ENCODE results near the gene VSTM2A. TPM values are rescaled to one million over a fixed set of nuclear protein-coding genes. Genes with fewer than 3 reads are reported as not detected.
"Not testable (repeated sequence)": the region's sequence is repeated elsewhere in the genome, so short reads cannot be mapped to it uniquely, and the experiment has no call there.

Gene VSTM2A
- polyA plus RNA-seq (2011; rRNA removed) (not detected in 2 replicates), polyA plus RNA-seq (2017; fragmentation: RNase III; extraction: RNeasy Plus Mini Kit Qiagen cat#74134 plus additional on column Dnase treatment) (not detected in 3 replicates), polyA minus RNA-seq (2011; rRNA and poly(A)+ RNA removed) (not detected in 2 replicates)
- polyA plus RNA-seq (2012; cell fraction: cytosol; rRNA removed): not detected in 2 replicates
- polyA plus RNA-seq (2012; cell fraction: nucleus; rRNA removed): not detected in 2 replicates

DNA sequence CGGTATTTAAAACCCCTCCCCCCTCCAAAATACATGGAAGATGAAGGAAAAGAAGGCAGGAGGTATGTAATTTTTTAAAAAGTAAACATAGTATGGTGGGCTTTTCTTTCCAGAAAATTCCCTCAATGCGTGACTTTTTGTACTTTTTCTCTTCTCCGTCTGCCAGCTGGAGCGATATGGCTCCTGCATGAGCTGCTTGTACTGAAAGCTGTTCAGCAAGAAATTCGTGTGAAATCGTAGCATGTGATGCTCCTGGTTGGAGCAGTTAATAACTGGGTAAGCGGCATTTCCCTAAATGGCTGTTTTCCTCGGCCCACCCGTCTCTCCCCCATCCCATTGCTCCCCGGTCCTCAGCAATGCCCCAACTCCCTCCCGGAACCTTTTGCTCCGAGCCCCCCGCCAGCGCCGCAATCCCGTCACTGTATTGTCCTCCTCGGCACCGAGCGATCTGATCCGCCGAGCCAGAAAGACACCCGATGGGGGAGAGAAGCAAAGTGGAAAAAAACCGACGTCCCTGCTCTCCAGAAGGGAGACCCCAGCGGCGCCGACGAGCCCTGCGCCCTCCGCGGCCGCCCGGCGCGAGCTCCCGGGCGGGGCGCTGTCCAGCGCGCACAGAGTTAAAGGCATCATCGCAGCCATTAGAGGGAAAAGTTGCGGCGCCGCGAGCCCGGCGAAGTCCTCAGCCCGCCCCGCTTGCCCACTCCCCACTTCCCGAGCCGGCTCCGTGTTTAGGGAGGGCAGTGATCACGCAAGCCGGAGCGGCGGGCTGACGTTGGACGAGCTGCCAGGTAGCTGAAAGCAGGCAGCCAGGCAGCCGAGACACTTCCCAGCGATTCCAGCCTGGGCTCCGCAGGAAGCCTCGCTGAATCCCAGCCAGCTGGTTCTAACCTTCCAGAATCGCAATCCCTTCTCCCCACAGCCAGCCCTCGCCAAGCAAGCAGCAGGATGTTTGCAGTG, at the start of gene VSTM2A:
Gene VSTM2A (plus strand): TSS at position 707 of the 957 bp plus-strand sequence. CDS start 356 bp downstream, outside the sequence.
- CTCF ChIA-PET: no interaction called here
- H3K9me3 ChIP-seq: no peaks in the 10 kb centered on the region
- H3K4me3 ChIP-seq: peak within 1 kb of the TSS; percentile 29; the same call in 2 of the 3 replicates
- H3K4me1 ChIP-seq: peaks cover 3% of the 10 kb centered on the region; the same call in 1 of the 3 replicates
- TF ChIP-seq, protein P1, sequence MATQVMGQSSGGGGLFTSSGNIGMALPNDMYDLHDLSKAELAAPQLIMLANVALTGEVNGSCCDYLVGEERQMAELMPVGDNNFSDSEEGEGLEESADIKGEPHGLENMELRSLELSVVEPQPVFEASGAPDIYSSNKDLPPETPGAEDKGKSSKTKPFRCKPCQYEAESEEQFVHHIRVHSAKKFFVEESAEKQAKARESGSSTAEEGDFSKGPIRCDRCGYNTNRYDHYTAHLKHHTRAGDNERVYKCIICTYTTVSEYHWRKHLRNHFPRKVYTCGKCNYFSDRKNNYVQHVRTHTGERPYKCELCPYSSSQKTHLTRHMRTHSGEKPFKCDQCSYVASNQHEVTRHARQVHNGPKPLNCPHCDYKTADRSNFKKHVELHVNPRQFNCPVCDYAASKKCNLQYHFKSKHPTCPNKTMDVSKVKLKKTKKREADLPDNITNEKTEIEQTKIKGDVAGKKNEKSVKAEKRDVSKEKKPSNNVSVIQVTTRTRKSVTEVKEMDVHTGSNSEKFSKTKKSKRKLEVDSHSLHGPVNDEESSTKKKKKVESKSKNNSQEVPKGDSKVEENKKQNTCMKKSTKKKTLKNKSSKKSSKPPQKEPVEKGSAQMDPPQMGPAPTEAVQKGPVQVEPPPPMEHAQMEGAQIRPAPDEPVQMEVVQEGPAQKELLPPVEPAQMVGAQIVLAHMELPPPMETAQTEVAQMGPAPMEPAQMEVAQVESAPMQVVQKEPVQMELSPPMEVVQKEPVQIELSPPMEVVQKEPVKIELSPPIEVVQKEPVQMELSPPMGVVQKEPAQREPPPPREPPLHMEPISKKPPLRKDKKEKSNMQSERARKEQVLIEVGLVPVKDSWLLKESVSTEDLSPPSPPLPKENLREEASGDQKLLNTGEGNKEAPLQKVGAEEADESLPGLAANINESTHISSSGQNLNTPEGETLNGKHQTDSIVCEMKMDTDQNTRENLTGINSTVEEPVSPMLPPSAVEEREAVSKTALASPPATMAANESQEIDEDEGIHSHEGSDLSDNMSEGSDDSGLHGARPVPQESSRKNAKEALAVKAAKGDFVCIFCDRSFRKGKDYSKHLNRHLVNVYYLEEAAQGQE (IDR thresholded peaks at IDR 0.05): peak; percentile 76
- no peak for TF ChIP-seq MAZ (IDR thresholded peaks at IDR 0.05; ENCODE audit: borderline replicate concordance, low read depth, low read length)
- POLR2A ChIA-PET: no interaction called here
- DNase-seq (ENCODE audit: low read depth in 1 of 2, low spot score in 1 of 2) (no peak), ATAC-seq (peak; percentile 45 to 71; a peak in 3 of 6 replicates), FAIRE-seq (no peak)
- H3K27ac ChIP-seq: no peak within 1 kb of the TSS
- H3K4me2 ChIP-seq: peak within 1 kb of the TSS; percentile 69
- WGBS (ENCODE audit: missing lambda C conversion rate): 12% methylated on average over 44 of the region's 64 CpGs

- not testable (repeated sequence) for H3K4me2 ChIP-seq
- 19% methylated on average over 12 of the region's 12 CpGs for WGBS (ENCODE audit: missing lambda C conversion rate)
Observed at GRCh38 chr7:54504531-54504930, 37.6 kb upstream of the VSTM2A start.

DNA sequence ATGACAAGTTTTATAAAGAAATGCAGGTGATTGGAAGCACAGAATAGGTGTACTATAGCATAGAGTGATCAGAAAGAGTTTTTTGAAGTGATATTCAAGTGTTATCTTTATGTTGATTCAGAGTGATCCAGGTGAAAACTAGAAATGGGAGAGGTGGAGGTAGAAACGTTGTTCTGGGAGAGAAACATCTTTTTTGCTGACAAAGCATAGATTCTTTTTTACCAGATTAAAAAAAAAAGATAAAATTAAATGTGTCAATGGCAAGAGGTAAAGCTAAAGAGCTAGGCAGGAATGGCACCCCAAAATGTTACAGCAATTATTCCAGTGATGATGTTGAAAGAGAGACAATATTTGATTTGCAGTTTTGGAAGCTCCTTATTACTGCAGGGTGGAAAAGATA, 12.6 kb upstream of the VSTM2A start:
- Histone ChIP-seq H3K4me3 (no peak overlapping the region), H3K4me2 (no peak overlapping the region), H3K9me3 (no peaks in the 10 kb centered on the region), H3K27ac (no peak overlapping the region), H3K4me1 (no peaks in the 10 kb centered on the region)
- TF ChIP-seq, protein P2, sequence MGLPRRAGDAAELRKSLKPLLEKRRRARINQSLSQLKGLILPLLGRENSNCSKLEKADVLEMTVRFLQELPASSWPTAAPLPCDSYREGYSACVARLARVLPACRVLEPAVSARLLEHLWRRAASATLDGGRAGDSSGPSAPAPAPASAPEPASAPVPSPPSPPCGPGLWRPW (IDR thresholded peaks at IDR 0.05): no peak
- no peak for TF ChIP-seq POLR2AphosphoS2 (conservative IDR thresholded peaks at IDR 0.05; ENCODE audit: low read length)
- TF ChIP-seq CHD4 (IDR thresholded peaks at IDR 0.05; ENCODE audit: borderline replicate concordance): no peak
- peak; percentile 81 for TF ChIP-seq MAFK (IDR thresholded peaks at IDR 0.05; ENCODE audit: partially characterized antibody)
- TF ChIP-seq CBX2 (IDR thresholded peaks at IDR 0.05; ENCODE audit: borderline replicate concordance, low read depth): no peak
- TF ChIP-seq TP53 (CRISPR knock-in tag; IDR thresholded peaks at IDR 0.05): no peak
- TF ChIP-seq HOXB5 (CRISPR knock-in tag; IDR thresholded peaks at IDR 0.05): no peak
- TF ChIP-seq, protein P3, sequence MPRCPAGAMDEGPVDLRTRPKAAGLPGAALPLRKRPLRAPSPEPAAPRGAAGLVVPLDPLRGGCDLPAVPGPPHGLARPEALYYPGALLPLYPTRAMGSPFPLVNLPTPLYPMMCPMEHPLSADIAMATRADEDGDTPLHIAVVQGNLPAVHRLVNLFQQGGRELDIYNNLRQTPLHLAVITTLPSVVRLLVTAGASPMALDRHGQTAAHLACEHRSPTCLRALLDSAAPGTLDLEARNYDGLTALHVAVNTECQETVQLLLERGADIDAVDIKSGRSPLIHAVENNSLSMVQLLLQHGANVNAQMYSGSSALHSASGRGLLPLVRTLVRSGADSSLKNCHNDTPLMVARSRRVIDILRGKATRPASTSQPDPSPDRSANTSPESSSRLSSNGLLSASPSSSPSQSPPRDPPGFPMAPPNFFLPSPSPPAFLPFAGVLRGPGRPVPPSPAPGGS (IDR thresholded peaks at IDR 0.05): no peak
- 0% methylated on average over 1 of the region's 1 CpG for WGBS (ENCODE audit: missing lambda C conversion rate)
- FAIRE-seq (no peak), ATAC-seq (no peak), DNase-seq (ENCODE audit: low read depth in 1 of 2, low spot score in 1 of 2) (no peak)
- ChIA-PET POLR2A (no interaction called here), CTCF (interaction anchor here (0.5 to 0.7 kb wide), 2 partner anchors 36 to 132 kb away, joined by 3 to 4 read pairs; no protein-coding TSS in a partner anchor)

More at GRCh38 chr7:54504531-54504930, 37.6 kb upstream of the VSTM2A start:
- H3K4me3 ChIP-seq; FAIRE-seq; DNase-seq (ENCODE audit: low read depth in 1 of 2, low spot score in 1 of 2); H3K9me3 ChIP-seq; ATAC-seq; POLR2A ChIA-PET; CTCF ChIA-PET; H3K27ac ChIP-seq; H3K4me1 ChIP-seq: not testable (repeated sequence)

DNA sequence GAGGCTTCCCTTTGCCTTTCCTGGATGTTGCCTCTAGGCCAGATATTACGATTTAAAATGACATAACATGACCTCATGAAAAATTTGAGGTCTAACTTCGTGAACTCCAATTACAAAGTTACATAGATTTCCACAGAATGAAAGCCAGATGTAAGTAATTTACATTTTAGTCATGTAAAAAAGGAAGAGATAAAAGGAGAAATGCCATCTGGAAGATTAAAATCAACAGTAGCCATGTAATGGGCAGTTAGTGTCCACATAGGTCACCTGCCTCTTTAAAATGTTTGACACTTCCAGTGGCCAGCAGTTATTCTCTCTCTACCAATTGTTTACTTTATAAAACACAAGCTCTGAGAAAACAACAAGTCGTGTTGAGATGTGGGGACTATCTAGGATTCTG, 4.1 kb upstream of the VSTM2A start:
- Histone ChIP-seq H3K9me3 (no peaks in the 10 kb centered on the region), H3K4me2 (no peak overlapping the region), H3K4me3 (no peak overlapping the region), H3K27ac (no peak overlapping the region), H3K4me1 (no peaks in the 10 kb centered on the region)
- FAIRE-seq (no peak), ATAC-seq (no peak), DNase-seq (ENCODE audit: low read depth in 1 of 2, low spot score in 1 of 2) (no peak)
- ChIA-PET POLR2A (no interaction called here), CTCF (no interaction called here)
- under 1% methylated on average over 3 of the region's 3 CpGs for WGBS (ENCODE audit: missing lambda C conversion rate)
- no peak for TF ChIP-seq TFCP2L1 (CRISPR knock-in tag; IDR thresholded peaks at IDR 0.05)
- TF ChIP-seq, protein P1 (IDR thresholded peaks at IDR 0.05): no peak
- no peak for TF ChIP-seq ZSCAN20 (CRISPR knock-in tag; IDR thresholded peaks at IDR 0.05)
- TF ChIP-seq RNF2 (IDR thresholded peaks at IDR 0.05; ENCODE audit: borderline replicate concordance, low read depth): no peak
- no peak for TF ChIP-seq E2F6 (IDR thresholded peaks at IDR 0.05; ENCODE audit: borderline replicate concordance, low read depth)
- no peak for TF ChIP-seq CHD4 (IDR thresholded peaks at IDR 0.05; ENCODE audit: borderline replicate concordance)
- no peak for TF ChIP-seq EHMT2 (IDR thresholded peaks at IDR 0.05; ENCODE audit: low read depth)
- TF ChIP-seq HOXB5 (CRISPR knock-in tag; IDR thresholded peaks at IDR 0.05): no peak
- no peak for TF ChIP-seq ZFP36 (IDR thresholded peaks at IDR 0.05; ENCODE audit: borderline replicate concordance, partially characterized antibody)
